ENCODE results near the gene TSC1.
A peak's percentile ranks its signal among the peaks of the same experiment; 100 is the strongest.
"Not testable (repeated sequence)": the region's sequence is repeated elsewhere in the genome, so short reads cannot be mapped to it uniquely, and the experiment has no call there.

TSC1 gene

DNA sequence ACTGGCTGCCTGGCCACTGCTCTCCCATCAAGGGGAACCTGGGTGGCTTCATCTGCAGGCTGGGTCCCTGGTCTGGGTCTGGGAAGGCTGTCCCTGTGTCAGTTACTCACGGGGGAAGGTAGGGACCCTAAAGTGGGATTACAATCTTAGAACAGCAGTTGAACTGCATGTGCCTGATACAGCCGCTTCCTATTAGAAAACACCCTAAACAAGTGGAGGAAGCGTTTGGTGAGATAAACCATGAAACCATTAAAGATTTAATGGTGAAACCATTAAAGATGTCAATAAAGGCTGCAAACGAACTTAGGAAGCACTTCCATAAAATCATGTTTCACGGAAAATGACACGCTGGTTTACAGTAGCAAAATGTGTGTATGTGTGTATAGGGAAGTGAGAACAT lies 31.5 kb upstream of the TSC1 start:
- no peak for DNase-seq

DNA sequence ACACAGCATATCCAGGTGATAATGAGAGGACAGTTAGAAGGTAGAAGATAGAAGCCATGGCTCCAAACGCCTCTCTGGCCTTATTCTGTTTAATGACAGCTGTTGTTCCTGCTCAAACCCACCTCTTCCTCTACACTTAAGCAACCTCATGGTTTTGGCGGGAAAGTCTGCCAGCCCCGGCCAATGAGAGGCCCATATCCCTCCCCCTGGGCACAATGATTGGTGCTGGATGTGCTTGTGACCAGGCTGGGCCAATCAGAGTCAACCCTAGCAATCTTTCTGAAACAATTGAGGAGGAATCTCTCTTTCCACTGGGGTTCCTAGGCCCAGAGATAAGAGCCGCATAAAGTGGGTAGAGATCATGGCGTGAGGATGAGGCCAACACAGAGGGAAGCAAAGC lies 29.3 kb upstream of the TSC1 start:
- DNase-seq, result peak; percentile 27

DNA sequence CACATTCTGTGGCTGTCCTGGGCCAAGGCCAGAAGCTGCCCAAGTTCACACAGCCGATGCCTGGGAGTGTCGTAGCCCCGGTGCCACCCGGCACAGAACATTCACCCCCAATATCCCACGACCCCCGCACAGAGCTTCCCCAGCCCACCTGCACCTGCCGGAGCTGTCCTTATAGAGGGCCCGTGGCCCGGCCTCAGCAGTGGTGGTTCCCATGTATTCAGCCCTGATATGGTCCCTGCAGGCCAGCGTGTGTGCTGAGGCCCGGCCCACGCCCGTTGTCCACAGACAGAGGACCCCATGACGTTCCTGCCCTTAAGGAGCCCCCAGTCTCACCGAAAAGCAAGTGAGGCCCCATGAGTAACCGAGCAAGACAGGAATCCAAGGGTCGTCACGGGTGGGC lies 28.8 kb upstream of the TSC1 start:
- DNase-seq, result no peak

DNA sequence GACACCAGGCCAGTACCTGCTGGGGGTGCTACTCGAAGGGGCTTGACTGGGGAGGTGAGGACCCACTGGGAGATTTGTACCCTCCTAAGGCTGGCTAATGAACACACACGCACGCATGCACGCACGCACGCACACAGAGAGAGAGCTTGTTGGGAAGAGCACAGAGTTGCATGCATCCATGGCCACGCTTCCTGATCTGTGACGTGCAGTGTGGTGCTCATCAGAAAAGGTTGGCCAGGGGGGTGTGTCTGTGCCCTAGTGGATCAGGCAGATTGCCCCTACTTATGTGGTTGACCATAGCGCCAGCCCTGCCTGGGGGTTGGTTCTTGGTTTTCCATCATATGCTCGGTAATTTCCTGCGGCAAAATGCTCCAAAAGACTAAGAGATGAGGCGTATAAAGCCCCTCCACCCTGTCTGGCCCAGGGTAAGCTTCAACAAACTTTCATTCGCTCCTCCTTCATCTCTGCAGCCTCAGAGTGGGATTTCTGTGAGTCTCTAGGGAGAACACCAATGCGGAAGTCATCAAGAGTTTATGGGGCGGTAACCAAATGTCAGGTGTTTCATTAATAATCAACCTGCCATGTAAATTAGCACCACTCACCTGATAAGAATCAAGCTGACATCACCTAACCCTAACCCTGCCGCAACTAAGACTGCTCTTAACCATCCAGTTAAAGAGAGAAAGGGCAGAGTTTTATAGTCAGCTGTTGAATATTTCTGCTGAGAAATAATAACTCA lies 26.1 kb upstream of the TSC1 start:
- no peak for DNase-seq

DNA sequence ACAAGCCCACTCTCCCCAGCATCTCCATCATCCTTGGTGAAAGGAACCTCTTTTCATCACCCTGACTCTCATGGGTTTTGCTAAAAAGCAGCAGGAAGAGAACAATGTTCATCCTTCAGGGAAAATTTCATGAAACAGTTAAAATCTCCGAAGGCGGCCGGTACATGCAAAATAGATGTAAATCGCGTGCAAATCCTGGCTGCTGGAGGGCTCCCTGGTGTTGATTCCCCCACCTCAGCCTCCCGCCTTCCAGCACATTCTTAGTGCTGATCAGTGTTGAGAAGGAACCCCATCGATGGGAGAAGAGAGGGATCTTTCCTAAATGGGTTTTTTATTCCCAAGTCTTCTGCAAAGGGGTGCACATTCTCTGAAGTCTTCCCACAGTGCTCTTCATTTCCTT lies 25.4 kb upstream of the TSC1 start:
- DNase-seq, result no peak

DNA sequence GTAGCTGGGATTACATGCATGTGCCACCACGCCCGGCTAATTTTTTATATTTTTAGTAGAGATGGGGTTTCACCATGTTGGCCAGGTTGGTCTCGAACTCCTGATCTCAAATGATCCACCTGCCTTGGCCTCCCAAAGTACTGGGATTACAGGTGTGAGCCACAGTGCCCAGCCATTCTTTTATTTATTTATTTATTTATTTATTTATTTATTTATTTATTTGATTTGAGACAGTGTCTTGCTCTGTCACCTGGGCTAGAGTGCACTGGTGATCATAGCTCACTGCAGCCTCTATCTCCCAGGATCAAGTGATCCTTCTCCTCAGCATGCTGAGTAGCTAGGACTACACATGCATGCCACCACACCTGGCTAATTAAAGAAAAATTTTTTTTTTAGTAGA lies 23.5 kb upstream of the TSC1 start:
- DNase-seq, result not testable (repeated sequence)

DNA sequence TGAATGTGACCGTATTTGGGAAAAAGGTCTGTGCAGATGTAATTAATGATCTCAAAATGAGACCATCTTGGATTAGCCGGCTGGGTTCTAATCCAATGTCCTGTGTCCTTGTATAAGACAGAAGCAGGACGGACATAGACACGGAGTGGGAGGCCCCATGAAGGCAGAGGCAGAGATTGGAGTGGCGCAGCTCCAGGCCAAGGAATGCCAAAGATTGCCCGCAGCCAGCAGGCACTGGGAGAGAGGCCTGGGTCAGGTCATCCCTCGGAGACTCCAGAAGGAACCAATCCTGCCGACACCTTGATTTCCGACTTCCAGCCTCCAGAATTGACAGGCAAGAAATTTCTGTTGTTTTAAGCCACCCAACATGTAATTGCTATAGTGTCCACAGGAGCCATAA lies 21.1 kb upstream of the TSC1 start:
- DNase-seq, result no peak

DNA sequence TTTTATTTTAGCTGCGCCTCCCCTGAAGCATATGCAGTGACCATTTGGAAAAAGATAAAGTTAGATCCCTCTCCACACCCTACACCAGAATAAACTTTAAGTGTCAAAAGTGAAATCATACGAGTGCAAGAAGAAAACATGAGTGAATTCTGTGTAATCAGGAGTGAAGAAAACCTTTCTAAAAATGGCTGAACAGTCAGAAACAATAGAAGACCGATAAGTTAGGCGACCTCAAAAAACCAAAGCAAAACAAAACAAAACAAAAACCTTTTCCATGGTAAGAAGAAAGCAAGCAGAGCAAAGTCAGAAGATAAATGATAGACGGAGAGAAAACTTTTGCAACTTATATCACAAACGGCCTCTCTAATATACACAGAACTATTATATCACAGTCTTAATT lies 16.6 kb upstream of the TSC1 start:
- DNase-seq, result no peak

DNA sequence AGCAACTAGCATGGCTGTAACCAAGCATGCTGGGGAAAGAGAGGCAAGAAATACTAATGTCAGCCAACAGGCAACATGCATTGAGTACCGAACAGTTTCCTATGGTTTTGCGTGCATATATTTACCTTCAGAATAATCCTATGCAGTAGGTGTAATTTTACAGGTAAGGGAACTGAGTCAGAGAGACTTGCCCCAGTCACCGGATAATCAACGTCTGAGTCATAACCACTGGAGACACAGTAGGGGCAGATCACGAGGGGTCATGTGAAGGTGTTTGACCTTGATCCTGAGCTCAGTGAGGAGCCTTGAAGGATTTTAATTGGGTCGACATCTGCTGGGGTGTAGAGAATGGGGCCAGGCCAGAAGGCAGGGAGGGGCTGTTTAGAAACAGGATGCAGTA lies 13.4 kb upstream of the TSC1 start:
- no peak for DNase-seq

DNA sequence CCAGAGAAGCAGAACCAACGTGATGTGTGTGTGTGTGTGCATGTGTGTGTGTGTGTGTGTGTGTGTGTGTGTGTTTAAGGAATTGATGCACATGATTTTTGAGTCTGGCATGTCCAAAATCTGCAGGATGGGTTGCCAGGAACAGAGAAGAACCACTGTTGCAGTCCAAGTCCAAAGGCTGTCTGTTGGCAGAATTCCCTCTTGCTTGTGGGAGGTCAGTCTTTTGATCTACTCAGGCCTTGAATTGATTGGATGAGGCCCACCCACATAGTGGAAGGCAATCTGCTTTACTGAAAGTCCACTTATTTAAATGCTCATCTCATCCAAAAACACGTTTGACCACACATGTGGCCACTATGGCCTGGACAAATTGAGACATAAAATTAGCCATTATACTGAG lies 11.4 kb upstream of the TSC1 start:
- DNase-seq, result no peak

DNA sequence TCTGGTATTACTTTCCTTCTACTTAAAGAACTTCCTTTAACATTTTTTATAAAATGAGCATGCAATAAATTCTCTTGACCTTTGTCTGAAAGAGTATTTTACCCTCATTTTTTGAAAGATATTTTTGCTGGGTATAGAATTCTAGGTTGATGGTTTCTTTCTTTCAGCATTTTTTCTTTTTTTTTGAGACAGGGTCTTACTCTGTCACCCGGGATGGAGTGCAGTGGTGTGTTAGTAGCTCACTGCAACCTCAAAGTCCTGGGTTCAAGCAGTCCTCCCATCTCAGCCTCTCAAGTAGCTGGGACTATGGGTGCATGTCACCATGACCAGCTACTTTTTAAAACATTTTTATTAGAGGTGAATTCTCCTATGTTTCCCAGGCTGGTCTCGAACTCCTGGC lies 10.7 kb upstream of the TSC1 start:
- no peak for DNase-seq

DNA sequence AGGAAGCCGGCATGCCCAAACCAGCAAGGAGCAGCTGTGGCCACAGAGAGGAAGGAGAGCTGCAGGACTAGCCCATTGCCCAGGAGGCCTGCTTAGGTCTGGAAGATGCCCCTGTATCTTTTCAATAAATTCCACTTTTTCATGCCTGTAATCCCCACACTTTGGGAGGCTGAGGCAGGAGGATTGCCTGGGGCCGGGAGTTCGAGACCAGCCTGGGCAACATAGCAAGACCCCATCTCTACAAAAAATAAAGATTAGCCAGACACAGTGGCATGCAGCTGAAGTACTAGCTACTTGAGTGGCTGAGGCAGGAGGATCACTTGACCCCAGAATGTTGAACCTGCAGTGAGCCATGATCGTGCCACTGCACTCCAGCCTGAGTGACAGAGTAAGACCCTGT lies 5.3 kb upstream of the TSC1 start:
- DNase-seq, result no peak

DNA sequence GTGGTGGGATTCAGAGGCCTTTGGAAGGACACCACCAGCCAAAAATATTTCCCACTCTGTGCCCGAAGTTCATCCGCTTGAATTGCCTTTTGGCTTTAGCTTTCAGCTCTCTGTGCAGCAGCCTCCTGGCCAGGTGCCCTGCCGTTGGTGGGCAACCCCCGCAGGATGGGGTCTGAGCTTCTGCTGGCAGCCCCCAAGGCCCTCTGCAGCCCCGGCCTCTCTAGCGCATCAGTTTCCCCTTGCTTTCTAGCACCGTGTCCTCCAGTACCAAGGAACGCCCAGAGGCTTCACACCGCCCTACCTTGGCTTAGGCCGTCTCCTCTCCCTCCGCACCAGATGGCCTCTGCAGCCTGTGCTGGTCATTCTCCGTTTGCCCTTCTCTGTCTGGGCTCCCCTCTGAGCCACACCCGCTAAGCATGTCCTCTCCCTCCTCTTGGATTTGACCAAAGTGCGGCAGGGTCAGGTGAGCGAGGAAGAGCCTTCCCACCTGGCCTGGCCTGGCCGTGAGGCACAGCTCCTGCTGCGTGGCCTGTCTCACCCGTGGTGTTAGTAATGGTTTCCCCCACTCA lies 4.2 kb upstream of the TSC1 start:
- DNase-seq, result no peak

DNA sequence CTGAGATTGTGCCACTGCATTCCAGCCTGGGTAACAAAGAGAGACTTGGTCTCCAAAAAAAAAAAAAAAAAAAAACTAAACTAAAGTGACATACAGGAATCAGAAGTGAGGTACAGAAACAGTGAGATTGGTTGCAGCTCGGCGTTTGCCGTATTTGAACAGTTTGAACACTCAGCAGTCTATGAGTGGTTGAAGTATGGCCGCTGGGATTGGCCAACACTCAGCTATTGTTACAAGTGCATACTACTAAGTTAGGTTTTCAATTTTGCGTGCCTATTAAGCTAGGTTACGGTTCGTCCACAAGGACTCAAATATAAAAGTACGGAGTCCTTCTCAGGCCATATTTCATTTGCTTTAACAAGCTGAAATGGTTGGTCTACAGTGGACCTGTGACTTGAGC lies 3.3 kb upstream of the TSC1 start:
- no peak for DNase-seq

DNA sequence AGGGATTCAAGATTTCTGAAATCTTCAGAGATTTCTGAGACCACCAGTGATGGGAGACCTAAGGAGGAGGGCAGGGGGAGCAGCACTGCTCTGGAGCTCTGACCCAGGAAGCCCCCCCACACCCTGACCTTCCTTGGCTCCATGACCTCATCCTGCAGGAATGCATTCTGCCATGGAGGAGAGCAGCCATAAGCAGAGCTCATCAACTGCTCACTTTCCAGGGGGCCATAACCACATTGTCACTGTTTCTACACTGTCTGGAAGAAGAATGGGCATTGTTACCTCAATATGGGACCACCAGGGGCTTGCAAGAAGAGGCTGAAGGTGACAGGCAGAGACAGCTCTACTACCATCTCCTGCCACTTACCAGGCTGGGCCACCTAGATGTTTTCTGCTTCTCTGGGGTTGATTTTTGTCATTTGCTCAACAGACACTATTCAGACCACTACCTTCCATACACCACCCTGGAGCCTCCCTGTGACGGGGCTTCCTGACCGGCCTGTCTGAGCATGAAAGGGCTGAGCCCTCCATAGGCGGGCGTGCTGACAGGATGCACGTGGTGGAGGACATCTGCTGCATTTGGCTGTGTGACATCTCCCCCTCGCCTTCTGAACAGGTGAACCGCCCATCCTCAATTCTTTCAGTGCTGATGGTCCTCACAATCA lies 2.3 kb upstream of the TSC1 start:
- no peak for DNase-seq

DNA sequence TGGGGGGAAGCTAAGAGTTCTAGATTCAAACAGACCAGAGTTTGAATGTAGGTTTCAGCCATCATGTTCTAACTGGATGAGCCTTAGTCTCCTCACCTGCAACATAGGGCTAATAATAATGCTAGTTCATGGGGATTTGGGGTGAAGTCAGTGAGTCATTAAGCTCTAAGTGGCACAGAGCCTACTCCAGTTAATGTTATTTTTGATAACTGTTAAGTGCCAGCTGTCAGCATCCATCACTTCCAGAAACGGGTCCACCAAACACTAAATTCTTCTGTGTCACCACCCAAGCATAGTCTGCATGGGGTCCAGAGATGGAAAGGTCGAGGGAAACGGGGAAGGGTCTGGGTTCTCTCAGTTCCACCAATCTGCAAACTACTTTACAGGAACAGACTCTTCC lies 1.8 kb upstream of the TSC1 start:
- no peak for DNase-seq

DNA sequence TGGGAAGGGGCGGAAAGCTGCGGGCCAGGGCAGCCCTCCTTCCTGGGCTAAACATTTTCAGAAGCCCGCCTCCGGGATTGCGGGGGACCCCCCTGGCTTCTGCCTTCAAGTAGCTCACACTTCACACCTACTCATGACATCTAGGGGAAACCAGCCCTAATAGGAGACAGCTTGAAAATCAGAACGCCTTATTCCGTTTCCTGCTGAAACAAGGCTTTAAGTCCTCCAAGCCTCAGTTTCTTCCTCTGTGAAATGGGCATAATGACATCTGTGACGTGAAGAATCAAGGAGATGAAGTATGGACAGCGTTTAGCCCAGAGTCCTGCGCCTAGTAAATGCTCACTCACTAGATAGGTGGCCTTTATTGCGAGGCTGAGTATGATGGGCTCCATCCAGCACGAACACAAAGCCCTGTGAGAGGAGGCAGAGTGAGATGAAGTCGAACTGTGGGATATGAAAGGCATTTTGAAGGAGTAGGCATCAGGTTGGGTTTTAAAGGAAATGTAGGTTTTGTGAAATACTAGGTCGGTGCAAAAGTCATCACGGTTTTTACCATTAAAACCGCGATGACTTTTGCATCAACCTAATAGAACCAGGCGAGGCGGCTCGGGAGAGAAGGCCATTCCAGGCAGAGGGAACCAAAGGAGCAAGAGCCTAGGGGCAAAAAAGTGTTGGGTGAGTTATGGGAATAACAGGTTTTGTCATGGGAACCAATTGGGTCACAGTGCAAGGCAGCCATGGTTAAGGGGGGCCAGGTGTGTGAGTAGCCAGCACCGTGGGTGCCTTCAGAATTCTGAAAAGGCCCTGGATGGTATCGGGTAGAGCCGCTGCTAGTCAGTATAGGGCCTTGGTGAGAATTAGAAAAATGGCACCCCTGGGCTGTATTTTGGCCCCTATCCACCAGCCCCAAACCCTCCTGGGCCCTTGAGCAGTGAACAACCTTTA lies 1.0 kb upstream of the TSC1 start:
- no peak for DNase-seq

DNA sequence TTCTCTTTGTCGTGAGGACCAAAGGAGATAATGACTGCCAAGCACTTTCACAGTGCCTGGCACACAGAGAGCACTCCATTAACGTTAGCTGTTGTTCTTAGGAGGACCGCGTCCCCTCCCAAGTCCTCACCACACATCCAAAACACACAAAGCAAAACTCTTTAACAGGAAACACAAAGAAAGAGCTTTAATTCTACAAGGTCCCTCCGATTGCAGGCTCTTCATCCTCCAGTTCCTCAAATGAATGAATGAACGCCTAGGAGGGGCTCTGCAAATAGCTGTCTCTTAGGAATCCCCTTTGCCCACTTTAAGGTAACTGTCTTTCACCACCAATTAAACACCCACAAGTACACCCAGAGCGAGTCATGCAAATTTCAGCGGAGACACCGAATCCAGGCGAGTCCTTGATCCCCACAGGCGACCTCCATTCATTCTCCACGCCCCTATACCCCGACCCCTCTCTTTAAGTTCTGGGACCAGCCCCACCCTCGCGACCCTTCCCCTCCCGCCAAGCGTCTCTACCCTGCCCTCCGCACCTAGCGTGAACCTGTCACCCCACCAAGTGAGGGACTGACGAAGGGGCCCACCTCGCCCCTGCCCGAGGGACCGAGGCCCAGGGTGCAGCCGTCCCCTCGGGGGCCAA lies 644 bp downstream of the TSC1 start:
- no peak for DNase-seq

DNA sequence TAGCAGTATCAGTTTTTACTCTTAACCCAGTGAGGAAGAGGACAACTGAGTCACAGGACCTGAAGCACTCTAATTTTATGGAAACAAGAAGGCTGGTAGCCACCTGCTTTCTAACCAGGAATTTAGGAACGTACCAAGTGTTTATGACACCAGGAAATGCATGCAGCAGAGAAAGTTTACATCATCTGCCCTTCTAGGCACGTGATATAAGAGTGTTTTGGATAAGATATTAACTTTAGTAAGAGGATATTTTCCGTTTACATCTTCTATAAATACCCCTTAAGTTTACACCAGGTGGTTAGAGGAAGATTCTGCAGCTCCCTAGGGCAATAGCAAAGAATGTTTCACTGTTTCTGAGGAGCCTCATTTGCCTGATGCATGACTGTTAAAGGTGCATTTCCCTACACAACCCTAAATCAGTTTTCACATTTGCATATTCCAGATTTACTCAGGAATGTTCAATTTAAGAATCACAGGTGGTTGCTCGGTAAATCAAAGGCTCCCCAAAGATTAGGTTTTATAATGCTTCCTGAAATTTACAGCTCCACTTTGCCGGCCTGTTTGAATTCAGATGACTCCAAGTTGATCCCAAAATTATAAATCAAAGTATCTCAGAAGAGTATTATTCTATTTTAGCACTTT lies 1.8 kb downstream of the TSC1 start:
- no peak for DNase-seq

DNA sequence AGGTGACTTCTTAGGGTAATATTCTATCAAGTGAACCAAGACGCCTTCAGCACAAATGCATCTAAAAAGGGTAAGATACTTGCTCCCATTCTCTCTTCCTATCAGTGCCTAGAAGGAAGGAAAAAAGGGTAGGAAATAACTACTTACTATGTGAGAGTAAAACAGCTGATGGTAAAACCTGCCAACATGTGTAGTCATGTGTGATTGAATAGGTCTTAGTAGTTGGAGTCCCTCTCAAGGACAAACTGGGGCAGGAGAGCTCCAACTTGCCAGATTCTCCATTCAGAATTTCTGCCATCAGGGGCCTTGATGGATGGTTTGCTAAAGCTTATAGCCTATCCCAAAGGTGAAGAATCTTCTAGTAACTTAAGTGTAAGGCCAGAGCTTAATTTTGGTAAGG lies 5.2 kb downstream of the TSC1 start:
- no peak for DNase-seq

DNA sequence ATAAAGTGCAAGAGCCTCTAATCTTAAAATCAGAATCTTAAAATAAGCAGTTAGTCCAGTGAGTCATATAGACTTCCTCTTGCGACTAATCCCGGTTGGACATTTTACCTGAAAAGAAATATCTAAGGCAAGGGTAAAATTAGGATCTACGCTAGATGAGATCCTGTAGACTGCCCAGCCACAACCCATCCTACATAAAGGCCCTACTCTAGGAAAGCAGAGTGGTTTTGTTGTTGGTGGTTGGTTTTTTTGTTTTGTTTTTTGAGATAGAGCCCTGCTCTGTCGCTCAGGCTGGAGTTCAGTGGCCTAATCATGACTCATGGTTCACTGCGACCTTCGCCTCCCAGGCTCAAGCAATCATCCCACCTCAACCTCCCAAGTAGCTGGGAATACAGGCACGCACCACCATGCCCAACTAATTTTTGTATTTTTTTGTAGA lies 6.9 kb downstream of the TSC1 start:
- DNase-seq, result no peak

DNA sequence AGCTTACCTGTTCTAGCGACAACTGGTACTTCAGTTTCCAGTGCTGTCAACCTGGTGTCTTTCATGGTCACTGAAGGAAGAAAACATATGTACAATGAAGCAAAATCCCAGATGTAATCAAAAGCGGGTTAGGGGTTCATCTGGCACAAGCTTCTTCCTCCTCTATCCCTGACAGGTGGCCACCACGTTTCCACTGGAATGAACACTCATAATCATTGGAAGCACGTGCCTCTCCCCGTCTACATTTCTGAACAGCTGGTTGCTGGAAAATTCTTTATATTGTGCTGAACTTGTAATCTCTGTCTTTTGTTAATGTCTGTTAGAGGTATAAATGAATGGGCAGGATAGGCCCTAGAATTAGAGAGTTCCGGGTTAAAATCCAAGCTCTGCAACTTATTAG lies 9.4 kb downstream of the TSC1 start:
- DNase-seq, result no peak
